HUES48 (cell line): ENCODE measurements around the gene TFEB.

Experiments used
- H3K27ac ChIP-seq: one replicate; pipeline ENCODE4 v1.7.0; 2013; ENCODE audit warnings: low read depth, low read length, inconsistent platforms
- H3K27me3 ChIP-seq: 2 replicates; pipeline ENCODE4 v1.6.1; 2013; ENCODE audit warnings: mild to moderate bottlenecking, low read length; ENCODE audit not compliant: control insufficient read depth, insufficient read depth
- H3K36me3 ChIP-seq: 2 replicates; pipeline ENCODE4 v1.6.1; 2013; ENCODE audit warnings: low read length; ENCODE audit not compliant: control insufficient read depth, insufficient read depth
- H3K4me1 ChIP-seq: 2 replicates; pipeline ENCODE4 v1.6.1; 2013; ENCODE audit warnings: mild to moderate bottlenecking, low read length; ENCODE audit not compliant: control insufficient read depth, insufficient read depth
- H3K4me3 ChIP-seq: 2 replicates; pipeline ENCODE4 v1.5.1; 2013; ENCODE audit warnings: mild to moderate bottlenecking, low read depth, low read length
- H3K9ac ChIP-seq: 2 replicates; pipeline ENCODE4 v1.6.1; 2013; ENCODE audit warnings: mild to moderate bottlenecking, low read depth, low read length, moderate library complexity
- H3K9me3 ChIP-seq: 2 replicates; pipeline ENCODE4 v1.6.1; 2013; ENCODE audit warnings: low read length; ENCODE audit not compliant: control insufficient read depth, insufficient read depth

Gene TFEB

GRCh38 chr6:41652866-41653652 lies 82.3 kb downstream of the TFEB start:
- Histone ChIP-seq H3K4me3 (no peak overlapping the region), H3K27ac (no peak overlapping the region), H3K36me3 (peaks cover 7% of the 10 kb centered on the region; the same call in 1 of the 2 replicates), H3K9me3 (no peaks in the 10 kb centered on the region), H3K4me1 (no peaks in the 10 kb centered on the region), H3K27me3 (no peaks in the 10 kb centered on the region), H3K9ac (no peak overlapping the region)

GRCh38 chr6:41651962-41652657 lies 83.3 kb downstream of the TFEB start:
- no peak overlapping the region for H3K27ac ChIP-seq
- peaks cover 7% of the 10 kb centered on the region; the same call in 1 of the 2 replicates for H3K36me3 ChIP-seq
- H3K9me3 ChIP-seq: no peaks in the 10 kb centered on the region
- no peak overlapping the region for H3K9ac ChIP-seq
- H3K4me1 ChIP-seq: no peaks in the 10 kb centered on the region
- no peak overlapping the region for H3K4me3 ChIP-seq
- H3K27me3 ChIP-seq: no peaks in the 10 kb centered on the region

- Histone ChIP-seq H3K9ac (no peak overlapping the region), H3K27ac (no peak overlapping the region), H3K4me3 (no peak overlapping the region), H3K36me3 (peaks cover 12% of the 10 kb centered on the region), H3K27me3 (no peaks in the 10 kb centered on the region), H3K9me3 (no peaks in the 10 kb centered on the region), H3K4me1 (no peaks in the 10 kb centered on the region)
These were observed 84.0 kb downstream of the TFEB start for GRCh38 chr6:41651246-41651961.

- Histone ChIP-seq H3K36me3 (peaks cover 15% of the 10 kb centered on the region), H3K27ac (no peak overlapping the region), H3K27me3 (no peaks in the 10 kb centered on the region), H3K9ac (no peak overlapping the region), H3K9me3 (no peaks in the 10 kb centered on the region), H3K4me3 (no peak overlapping the region), H3K4me1 (peaks cover 12% of the 10 kb centered on the region)
These were observed 85.3 kb downstream of the TFEB start for GRCh38 chr6:41650120-41650519.

GRCh38 chr6:41649596-41649995 lies 85.8 kb downstream of the TFEB start:
- Histone ChIP-seq H3K4me1 (peaks cover 17% of the 10 kb centered on the region), H3K4me3 (no peak overlapping the region), H3K36me3 (peaks cover 15% of the 10 kb centered on the region), H3K9me3 (no peaks in the 10 kb centered on the region), H3K27ac (no peak overlapping the region), H3K27me3 (no peaks in the 10 kb centered on the region), H3K9ac (no peak overlapping the region)

GRCh38 chr6:41648921-41649320 lies 86.5 kb downstream of the TFEB start:
- H3K9me3 ChIP-seq: no peaks in the 10 kb centered on the region
- no peak overlapping the region for H3K4me3 ChIP-seq
- H3K27me3 ChIP-seq: no peaks in the 10 kb centered on the region
- no peak overlapping the region for H3K27ac ChIP-seq
- no peak overlapping the region for H3K9ac ChIP-seq
- H3K4me1 ChIP-seq: peaks cover 24% of the 10 kb centered on the region
- peaks cover 15% of the 10 kb centered on the region for H3K36me3 ChIP-seq

- no peak overlapping the region for H3K9ac ChIP-seq
- H3K36me3 ChIP-seq: peaks cover 15% of the 10 kb centered on the region
- H3K9me3 ChIP-seq: no peaks in the 10 kb centered on the region
- no peak overlapping the region for H3K27ac ChIP-seq
- H3K4me1 ChIP-seq: peaks cover 28% of the 10 kb centered on the region
- H3K4me3 ChIP-seq: no peak overlapping the region
- H3K27me3 ChIP-seq: 0 out of 2 replicates have a peak, but pooled peaks cover under 1% of the 10 kb centered on the region
These were observed 87.3 kb downstream of the TFEB start for GRCh38 chr6:41648070-41648585.

- Histone ChIP-seq H3K9me3 (no peaks in the 10 kb centered on the region), H3K4me1 (peaks cover 28% of the 10 kb centered on the region), H3K4me3 (no peak overlapping the region), H3K27ac (no peak overlapping the region), H3K36me3 (peaks cover 15% of the 10 kb centered on the region), H3K9ac (no peak overlapping the region), H3K27me3 (peaks cover 7% of the 10 kb centered on the region; the same call in 1 of the 2 replicates)
These were observed 88.3 kb downstream of the TFEB start for GRCh38 chr6:41647061-41647511.

- peaks cover 15% of the 10 kb centered on the region for H3K36me3 ChIP-seq
- H3K9me3 ChIP-seq: no peaks in the 10 kb centered on the region
- peaks cover 16% of the 10 kb centered on the region for H3K27me3 ChIP-seq
- no peak overlapping the region for H3K4me3 ChIP-seq
- no peak overlapping the region for H3K9ac ChIP-seq
- H3K4me1 ChIP-seq: peaks cover 28% of the 10 kb centered on the region
- H3K27ac ChIP-seq: no peak overlapping the region
These were observed 89.2 kb downstream of the TFEB start for GRCh38 chr6:41646026-41646795.

GRCh38 chr6:41645007-41645618 lies 90.3 kb downstream of the TFEB start:
- Histone ChIP-seq H3K36me3 (peaks cover 14% of the 10 kb centered on the region), H3K9ac (no peak overlapping the region), H3K27ac (no peak overlapping the region), H3K9me3 (no peaks in the 10 kb centered on the region), H3K27me3 (peaks cover 27% of the 10 kb centered on the region), H3K4me3 (no peak overlapping the region), H3K4me1 (peaks cover 34% of the 10 kb centered on the region)
